Activated CD4-positive, alpha-beta T cell treated with anti-CD3 and anti-CD28 coated beads, Interleukin-2, Interleukin-4, amounts not matched to agents 100 ng/mL and 50 ng/mL, durations not matched to agents 16 hours and 8 hours (primary cell): ENCODE results near the gene ASB15.
A peak's percentile ranks its signal among the peaks of the same experiment; 100 is the strongest.
"Not testable (repeated sequence)": the region's sequence is repeated elsewhere in the genome, so short reads cannot be mapped to it uniquely, and the experiment has no call there.

Experiments used
- DNase-seq: peaks from one replicate; pipeline ENCODE4 v3.0.0-alpha.2; 2020; ENCODE audit warnings: low spot score

ASB15 gene

DNA sequence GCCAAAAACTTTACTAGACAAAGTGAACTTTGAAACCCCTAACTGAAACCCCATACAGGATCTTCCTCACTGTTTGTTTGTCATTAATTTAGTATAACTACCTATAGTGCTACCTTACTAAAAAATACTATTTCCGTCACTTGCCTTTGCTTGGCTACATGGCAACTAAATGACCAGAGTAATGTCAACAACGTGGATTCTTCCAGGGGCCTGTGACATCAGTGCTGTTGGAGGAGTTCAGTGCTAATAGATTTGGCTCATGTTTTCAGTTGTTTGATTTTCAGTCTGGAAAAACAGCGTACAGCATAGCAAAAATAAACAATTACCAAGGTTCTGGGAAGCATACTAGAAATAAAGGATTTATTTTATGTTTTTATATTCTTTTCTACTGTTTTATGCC is 3.0 kb upstream of the ASB15 start:
- DNase-seq: no peak

- DNase-seq: no peak
These were observed 1.9 kb upstream of the ASB15 start for GRCh38 chr7:123599766-123600165.

GRCh38 chr7:123600876-123601275 is 745 bp upstream of the ASB15 start:
- no peak for DNase-seq

- DNase-seq: no peak
These were observed 1.0 kb downstream of the ASB15 start for GRCh38 chr7:123602648-123603047.

GRCh38 chr7:123604739-123605138 is 3.1 kb downstream of the ASB15 start:
- no peak for DNase-seq

- DNase-seq: no peak
These were observed 5.9 kb downstream of the ASB15 start for GRCh38 chr7:123607423-123607975.

GRCh38 chr7:123608991-123609882 is 7.6 kb downstream of the ASB15 start:
- DNase-seq: no peak

DNA sequence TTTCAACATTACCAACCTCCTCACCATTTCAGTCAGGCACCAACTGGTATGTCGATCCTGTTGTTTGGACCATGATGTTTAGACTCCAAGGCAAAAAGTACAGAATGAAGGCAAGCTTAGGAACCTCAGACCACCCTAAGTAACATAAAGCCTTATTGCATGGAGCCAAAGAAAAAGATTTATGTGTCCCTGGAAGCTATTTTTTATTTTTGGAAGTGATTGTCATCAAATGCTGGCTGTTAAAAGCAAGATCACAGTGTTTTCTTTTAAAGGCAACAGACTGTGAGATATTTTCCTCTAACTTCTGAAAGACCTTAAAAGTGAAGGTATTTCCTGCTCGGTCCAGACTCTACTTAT is 8.2 kb downstream of the ASB15 start:
- DNase-seq: no peak

GRCh38 chr7:123612024-123612423 is 10.4 kb downstream of the ASB15 start:
- DNase-seq: no peak

GRCh38 chr7:123615344-123615743 is 13.7 kb downstream of the ASB15 start:
- no peak for DNase-seq

GRCh38 chr7:123616223-123616622 is 14.6 kb downstream of the ASB15 start:
- no peak for DNase-seq

DNA sequence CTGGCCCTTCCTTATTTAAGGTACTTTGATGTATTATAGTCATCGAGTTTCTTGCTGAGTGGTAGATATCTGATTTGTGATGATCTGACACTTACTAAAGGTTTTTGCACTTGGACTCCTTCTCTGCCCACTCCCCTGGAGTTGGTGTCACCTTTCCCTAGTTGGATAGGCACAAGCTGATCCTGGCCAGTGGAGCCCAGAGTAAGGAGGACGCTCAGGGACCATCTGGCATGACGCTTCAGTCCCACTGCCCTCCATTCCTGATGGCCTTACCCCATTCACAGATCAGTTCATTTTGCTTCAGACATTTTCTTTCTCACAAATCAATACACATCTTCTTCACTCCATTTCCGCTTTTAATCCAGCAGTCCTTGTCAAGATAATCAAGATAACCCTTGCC is 20.1 kb downstream of the ASB15 start:
- DNase-seq: no peak

DNA sequence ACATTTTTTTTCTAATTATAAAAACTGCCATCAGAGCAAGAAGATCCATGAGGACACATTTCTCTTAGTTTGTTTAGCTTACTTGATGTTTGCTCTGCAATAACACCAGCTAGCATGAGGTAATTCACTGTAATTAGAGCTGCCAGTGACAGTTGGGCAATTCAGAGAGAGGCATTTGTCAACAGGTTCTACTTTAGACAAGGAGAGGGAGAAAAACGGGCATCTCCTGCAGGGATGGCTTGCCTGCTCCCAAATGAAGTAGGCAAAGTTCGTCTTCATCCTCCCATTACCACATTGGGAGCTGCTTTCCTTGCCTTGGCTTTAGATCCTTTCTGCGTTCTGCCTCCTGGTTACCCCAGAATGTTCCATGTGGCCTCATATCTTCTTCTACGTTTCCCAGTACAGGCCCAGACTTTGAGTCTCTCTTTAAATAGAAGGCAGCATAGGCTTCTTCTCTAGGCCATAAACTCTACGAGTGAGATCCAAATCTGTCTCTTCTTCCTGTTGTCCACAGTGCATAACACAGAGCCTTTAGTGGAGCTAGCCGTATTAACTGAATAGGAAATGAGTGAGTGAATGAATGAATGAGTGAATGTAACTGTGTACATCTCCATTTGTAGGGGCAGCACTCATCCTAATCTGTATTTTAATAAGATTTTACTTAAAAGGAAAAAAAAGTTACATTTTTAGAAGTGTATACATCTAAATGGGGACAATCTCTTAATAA is 21.2 kb downstream of the ASB15 start:
- DNase-seq: no peak

DNA sequence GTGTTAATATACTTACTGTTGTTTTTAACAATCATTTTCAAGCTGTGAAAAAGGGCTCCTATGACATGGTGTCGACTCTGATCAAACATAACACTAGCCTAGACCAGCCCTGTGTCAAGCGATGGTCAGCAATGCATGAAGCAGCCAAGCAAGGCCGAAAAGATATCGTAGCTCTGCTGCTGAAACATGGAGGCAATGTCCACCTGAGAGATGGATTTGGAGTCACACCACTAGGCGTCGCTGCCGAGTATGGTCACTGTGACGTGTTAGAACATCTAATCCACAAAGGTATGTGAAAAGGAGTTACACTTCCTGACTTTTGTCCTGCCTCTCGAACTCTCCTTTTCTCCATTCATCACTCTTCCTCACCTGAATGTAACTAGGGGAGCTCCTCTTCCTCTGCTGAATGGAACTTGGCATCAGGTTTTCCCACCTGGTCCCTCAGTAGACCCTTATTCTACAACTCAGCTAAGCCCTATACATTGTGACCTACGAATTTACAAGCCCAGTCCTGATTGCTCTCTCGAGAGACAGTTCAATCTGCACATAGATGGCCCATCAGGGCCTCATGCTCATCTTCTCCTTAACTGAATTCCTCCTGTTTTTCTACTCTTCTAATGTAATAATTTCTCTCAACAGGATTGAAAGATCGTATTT is 23.0 kb downstream of the ASB15 start:
- peak; percentile 65 for DNase-seq

DNA sequence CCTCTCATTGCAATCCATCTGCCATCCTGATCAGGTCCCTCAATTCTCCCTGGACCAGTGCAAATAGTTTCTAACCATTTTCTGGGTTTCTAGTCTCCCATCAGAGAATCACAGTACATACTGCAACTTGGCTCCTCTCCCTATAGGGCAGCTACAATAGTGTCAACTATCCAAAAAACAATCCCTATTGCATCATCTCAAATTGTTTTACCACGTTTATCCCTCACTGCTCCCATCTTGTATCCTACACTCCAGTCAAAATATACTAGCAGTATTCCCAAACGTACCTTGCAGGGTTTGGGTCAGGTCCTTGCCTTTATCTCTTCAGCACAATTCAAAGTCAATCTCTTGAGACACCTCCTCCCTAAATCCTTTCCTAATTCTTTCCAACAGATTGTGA is 23.6 kb downstream of the ASB15 start:
- no peak for DNase-seq

- no peak for DNase-seq
These were observed 26.2 kb downstream of the ASB15 start for GRCh38 chr7:123627851-123628250.

GRCh38 chr7:123628829-123629228 is 27.2 kb downstream of the ASB15 start:
- DNase-seq: no peak

DNA sequence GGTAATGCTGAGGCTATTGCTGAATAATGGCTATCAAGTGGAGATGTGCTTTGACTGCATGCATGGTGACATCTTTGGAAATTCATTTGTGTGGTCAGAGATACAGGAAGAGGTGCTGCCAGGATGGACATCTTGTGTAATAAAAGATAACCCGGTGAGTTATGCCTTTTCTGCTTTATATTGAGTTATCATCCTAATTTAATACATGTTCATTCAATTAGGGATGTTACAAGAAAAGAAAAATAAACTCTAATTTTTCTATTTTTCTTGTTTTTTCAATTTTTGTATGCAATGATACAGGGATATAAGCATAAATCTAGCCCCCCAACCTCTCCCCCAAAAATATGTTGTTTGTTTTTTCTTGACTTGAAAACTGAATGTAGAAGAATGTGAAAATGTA is 27.7 kb downstream of the ASB15 start:
- no peak for DNase-seq

GRCh38 chr7:123632808-123633207 is 31.2 kb downstream of the ASB15 start:
- DNase-seq: no peak

- no peak for DNase-seq
These were observed 31.9 kb downstream of the ASB15 start for GRCh38 chr7:123633553-123633952.

- not testable (repeated sequence) for DNase-seq
These were observed 32.5 kb downstream of the ASB15 start for GRCh38 chr7:123634011-123634573.
